DLD1 (cell line): ENCODE measurements around the gene LUC7L2.
"Not testable (repeated sequence)": the region's sequence is repeated elsewhere in the genome, so short reads cannot be mapped to it uniquely, and the experiment has no call there.

Experiments
- in situ Hi-C: cut with HindIII; loops from 2 replicates; pipeline ENCODE4 v1.10.0; 2017; ENCODE audit warnings: low sequenced_read_pairs

The LUC7L2 gene

DNA sequence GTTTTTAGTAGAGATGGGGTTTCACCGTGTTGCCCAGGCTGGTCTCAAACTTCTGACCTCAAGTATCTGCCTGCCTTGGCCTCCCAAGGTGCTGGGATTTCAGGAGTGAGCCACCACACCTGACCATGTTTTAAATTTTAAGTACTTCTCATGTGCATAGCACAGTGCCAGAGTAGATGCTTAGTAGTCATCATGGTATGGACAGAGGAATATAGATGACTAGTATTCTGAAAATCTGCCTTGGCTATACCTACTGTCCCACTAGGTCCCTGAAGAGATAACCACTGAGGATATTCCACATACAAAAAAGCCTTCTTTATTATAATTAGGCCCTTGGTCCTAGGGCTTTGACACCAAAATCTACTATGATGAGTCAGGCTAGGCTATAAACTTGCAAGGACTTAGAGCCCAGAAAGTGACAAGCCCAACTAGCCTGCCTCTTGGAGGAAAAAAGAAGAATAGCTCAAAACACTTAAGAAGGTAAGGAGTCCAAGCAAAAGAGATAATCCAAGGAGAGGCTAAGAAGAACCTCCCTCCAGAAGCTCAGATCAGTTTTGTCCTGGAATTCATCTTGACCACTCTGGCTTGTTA is 34.0 kb downstream of the LUC7L2 start:
- in situ Hi-C loops = no loop called here

GRCh38 chr7:139394540-139394939 is 34.8 kb downstream of the LUC7L2 start:
- in situ Hi-C loops = no loop called here

DNA sequence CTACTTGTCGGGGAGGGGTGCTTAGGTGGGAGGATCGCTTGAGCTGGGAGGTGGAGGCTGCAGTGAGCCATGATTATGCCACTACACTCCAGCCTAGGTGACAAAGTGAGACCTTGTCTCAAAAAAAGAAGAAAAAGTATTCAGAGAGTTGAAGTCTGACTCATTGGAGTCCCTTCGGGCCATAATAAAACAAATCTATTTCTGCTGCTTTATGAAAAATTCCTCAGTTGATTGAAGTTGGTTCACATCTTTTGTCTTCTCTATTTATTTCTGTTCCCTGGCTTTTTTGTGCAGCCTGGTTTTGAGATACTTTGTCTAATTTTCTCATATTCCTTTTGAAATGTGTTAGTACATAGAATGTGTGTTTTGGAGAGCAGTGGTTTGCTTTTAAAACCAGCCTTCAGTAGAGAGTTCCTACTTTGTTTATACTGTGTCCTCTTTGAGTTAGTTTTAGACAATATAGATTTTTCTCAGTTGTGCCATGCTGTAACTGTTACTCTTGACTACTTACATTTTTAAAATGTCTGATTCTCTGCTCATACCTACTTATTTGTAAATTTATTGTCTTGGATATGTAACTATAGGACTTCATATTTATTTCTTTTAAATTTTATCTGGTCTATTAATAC is 36.7 kb downstream of the LUC7L2 start:
- in situ Hi-C loops = no loop called here

GRCh38 chr7:139397192-139397591 is 37.5 kb downstream of the LUC7L2 start:
- in situ Hi-C loops = no loop called here

DNA sequence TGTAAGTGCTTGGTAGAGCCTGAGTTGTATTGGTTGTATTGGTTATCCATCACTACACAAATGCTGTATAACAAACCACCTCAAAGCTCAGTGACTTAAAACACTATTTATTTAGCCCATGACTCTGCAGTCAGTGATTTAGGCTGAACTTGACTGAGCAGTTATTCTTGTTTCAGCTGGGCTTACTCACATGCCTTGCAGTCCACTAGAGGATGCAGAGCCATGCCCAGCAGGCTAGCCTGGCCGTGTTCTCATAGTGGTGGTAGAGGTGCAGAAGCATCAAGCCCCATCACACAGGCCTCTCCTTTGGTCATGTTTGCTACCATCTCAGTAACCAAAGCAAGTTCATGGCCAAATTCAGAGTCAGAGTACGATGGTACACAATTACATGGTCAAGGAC is 43.9 kb downstream of the LUC7L2 start:
- in situ Hi-C loops = no loop called here

GRCh38 chr7:139407555-139407954 is 47.9 kb downstream of the LUC7L2 start:
- in situ Hi-C loops = no loop called here

DNA sequence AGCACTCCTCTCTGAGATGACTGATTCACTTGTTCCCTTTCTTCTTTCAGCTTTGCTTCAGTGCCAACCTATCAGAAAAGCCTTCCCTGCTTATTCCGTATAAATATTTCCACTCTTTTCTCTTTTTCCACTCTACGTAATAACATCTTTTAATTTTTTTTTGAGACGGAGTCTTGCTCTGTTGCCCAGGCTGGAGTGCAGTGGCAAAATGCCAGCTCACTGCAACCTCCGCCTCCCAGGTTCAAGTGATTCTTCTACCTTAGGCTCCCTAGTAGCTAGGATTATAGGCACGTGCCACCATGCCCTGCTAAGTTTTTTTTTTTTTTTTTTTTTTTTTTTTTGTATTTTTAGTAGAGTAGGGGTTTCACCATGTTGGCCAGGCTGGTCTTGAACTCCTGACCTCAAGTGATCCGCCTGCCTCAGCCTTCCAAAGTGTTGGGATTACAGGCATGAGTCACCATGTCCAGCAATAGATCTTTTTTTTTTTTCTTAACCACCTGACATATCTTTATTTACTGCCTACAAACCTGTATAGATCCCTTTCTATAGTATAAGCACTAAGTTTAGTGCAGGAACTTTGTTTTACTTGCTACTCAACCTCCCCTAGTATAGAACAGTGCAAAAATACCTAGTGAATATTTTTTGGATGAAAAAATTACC is 55.2 kb downstream of the LUC7L2 start:
- in situ Hi-C loops = not testable (repeated sequence)

DNA sequence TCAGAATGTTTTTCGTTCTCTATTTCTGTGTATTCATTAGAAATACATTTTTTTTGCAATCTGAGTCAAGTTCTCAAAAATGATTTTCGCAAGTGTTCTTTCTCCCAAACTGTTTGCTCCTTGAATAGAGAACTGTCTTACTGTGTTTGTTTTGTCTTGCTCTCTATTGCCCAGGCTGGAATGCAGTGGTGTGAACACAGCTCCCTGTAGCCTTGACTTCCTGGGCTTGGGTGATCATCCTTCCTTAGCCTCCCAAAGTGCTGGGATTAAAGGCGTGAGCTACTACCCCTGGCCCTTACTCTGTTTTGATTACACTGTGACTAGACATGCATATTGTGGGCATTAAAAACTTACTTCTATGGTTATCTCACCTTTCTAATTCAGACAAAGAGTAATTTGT is 56.7 kb downstream of the LUC7L2 start:
- in situ Hi-C loops = no loop called here

DNA sequence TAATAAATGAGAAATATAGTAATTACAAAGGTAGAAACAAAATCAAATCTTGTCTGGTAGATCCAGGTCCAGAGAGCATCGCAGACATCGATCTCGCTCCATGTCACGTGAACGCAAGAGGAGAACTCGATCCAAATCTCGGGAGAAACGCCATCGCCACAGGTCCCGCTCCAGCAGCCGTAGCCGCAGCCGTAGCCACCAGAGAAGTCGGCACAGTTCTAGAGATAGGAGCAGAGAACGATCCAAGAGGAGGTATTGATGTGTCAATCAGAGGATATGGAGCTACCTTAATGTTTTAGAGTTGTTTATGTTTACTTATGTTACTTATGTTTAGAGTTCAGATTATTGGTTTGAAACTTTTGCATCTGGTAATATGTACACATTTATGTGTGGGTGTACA is 57.8 kb downstream of the LUC7L2 start:
- in situ Hi-C loops = no loop called here

- in situ Hi-C loops = no loop called here
Measured at GRCh38 chr7:139421123-139421522, 61.4 kb downstream of the LUC7L2 start.

GRCh38 chr7:139422126-139422525 is 62.4 kb downstream of the LUC7L2 start:
- in situ Hi-C loops = no loop called here

DNA sequence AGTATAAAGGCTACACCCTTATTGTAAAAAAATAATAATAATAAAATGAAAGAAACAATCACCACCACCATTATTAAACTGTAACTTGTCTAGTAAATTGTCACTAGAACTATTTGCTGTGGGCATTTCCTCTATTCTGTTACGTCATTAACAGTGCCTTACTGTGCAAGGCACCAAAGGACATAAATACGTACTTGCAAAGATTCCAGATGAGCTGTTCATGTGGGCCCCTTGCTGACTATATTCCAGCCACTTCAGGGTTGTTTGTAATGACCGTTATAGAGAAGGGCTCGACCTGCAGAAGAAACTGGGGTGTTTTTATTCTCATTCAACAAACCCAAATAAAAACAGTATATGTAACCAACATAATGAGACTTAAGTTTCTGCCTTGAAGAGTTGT is 63.4 kb downstream of the LUC7L2 start:
- in situ Hi-C loops = no loop called here

DNA sequence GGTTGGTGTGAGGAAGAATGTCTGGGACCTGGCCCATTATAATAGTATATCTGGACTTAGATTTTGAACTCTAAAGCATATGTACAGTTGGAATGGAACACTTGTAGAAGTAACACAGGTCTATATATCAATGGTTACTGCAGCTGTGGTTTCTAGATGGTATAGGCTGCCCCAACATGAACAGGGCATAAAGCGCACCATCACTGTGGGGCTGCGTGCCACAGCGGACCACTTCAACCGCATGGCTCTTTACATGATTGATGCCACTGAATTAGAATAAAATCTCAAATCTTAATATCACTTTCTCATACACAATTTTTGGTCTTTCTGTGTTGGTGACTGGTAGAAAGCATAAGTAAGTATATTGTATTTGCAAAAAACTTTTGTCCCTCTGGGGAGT is 64.3 kb downstream of the LUC7L2 start:
- in situ Hi-C loops = no loop called here

GRCh38 chr7:139425701-139426100 is 66.0 kb downstream of the LUC7L2 start:
- in situ Hi-C loops = not testable (repeated sequence)

DNA sequence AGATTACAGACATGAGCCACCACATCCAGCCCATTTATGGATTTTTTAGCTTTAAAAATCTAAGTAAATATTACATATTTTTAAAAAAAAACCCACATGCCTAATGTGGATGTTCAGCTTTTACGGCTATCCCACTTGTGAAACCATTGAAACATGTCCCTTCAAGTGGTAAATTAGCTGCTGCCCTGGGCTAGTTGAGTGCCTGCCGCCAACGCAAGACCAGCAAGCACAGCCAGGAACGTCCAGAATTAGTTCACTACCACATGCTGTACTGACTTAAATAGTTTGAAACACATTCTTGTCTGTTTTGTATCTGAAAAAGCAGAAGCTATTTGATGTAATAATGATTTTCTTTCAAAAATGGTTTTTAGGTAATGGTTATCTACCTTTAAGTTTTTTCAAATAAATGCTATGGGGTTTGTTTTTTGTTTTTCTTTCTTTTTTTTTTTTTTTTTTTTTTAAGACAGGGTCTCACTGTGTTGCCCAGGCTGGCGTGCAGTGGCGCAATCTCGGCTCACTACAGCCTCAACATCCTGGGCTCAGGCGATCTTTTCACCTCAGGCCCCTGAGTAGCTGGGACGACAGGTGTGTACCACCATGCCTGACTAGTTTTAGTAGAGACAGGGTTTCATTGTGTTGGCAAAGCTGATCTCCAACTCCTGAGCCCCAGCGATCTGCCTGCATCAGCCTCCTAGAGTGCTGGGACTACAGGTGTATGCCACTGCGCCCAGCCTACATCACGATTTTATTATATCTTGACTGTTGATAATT is 66.7 kb downstream of the LUC7L2 start:
- in situ Hi-C loops = no loop called here

DNA sequence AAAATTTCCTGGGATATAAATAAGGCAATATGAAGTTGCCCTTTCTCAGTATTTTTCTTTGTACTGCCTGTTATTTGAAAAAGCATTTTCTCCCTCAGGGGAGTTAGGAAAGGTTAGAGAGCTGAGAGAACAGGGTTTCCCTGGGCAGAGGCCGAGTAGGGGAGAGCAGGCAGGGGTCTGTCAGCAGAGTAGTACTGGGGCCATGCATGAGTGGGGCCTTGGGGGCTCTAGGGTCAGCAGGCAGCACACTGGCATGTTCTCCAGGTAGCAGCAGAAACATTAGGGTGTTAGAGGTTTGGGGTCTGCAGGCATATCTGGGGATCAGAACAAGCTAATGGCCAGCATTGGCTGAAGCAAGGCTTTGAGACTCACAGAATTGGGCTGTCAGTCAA is 67.3 kb downstream of the LUC7L2 start:
- in situ Hi-C loops = no loop called here

DNA sequence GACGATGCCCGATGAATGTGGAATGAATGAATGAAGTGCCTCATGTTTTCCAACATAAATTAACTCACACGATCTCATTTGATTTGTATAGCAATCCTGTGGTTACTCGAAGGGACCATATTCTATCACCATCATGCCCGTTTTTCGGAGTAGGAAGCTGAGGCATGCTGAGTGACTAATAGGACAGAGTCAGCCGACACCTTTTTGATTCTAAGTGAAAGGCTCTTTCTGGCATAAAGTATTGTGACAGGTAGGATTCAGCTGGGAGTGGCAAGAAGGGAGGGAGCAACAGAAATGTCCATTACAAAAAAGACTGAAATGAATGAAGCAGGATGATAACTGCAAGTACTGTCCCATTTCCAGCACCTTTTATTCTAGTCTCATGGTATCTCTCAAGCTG is 68.1 kb downstream of the LUC7L2 start:
- in situ Hi-C loops = no loop called here

DNA sequence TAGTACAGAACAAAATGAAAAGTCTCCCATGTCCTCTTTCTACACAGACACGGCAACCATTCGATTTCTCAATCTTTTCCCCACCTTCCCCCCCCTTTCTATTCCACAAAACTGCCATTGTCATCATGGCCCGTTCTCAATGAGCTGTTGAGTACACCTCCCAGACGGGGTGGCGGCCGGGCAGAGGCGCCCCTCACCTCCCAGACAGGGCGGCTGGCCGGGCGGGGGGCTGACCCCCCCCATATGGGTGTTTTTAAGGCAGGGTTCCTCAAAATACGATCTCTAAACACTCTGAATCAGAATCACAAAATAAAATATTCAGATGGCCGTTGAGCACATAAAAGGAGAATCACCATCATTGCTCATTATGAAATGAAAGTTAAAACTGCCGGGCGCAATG is 70.0 kb downstream of the LUC7L2 start:
- in situ Hi-C loops = not testable (repeated sequence)

DNA sequence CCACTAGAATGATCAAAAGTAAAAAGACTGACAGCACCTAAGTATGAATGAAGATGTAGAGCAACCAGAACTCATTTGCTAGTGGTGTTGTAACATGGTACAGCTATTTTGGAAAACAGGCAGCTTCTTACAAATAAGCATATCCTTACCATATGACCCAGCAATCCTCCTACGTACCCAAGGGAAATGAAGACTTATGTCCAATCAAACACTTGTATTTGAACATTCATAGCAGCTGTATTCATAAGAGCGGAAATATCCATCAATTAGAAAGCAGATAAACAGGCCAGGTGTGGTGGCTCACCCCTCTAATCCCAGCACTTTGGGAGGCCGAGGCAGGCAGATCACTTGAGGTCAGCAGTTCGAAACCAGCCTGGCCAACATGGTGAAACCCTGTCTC is 70.7 kb downstream of the LUC7L2 start:
- in situ Hi-C loops = no loop called here

DNA sequence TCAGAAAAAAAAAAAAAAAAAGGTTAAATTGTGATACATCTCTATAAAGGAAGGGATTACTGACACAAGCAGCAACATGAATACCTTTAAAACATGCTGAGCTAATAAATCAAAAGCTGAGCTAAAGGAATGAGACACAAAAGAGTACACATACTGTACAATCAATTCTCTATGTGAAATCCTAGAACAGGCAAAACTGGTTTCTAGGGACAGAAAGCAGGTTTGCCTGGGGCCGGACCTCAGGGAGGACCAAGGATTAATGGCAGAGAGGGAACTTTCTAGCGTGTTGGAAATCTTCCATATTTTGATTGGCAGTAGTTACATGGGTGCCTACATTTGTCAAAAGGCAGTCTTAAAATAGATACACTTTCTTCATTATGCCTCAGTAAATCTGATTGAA is 71.3 kb downstream of the LUC7L2 start:
- in situ Hi-C loops = no loop called here

GRCh38 chr7:139431459-139431858 is 71.8 kb downstream of the LUC7L2 start:
- in situ Hi-C loops = no loop called here

DNA sequence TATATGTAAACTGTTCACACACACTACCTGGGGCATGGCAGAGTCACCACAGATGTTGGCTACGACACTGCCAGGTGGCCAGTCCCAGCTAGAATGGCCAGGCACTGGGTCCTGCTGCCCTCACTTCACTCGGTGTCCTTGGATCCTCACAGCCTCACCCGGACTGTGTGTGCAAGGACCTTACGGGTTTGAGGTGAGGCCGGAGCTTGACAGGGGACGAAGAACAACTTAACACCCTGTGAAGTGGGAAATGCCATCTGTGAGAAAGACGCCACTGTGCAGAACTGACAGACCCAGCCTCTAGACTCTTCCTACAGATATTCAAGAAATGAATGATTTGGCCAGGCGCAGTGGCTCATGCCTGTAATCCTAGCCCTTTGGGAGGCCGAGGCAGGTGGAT is 77.1 kb downstream of the LUC7L2 start:
- in situ Hi-C loops = no loop called here
